Erythroblast (primary cell): ENCODE data around the gene ANAPC2.

Experiments used
- DNase-seq, 2 experiments: peaks; one replicate each; lab custom pipeline; 2025; lab: John Stamatoyannopoulos, UW
- GATA1 ChIP-seq: IDR thresholded peaks from 2 replicates; pipeline ENCODE4 v1.6.1; 2011; ENCODE audit warnings: low read depth, mild to moderate bottlenecking, control low read depth, low read length, moderate library complexity
- POLR2A ChIP-seq: IDR thresholded peaks from 2 replicates; pipeline ENCODE4 v1.6.1; 2011; ENCODE audit warnings: mild to moderate bottlenecking, low read length

ANAPC2 gene

DNA sequence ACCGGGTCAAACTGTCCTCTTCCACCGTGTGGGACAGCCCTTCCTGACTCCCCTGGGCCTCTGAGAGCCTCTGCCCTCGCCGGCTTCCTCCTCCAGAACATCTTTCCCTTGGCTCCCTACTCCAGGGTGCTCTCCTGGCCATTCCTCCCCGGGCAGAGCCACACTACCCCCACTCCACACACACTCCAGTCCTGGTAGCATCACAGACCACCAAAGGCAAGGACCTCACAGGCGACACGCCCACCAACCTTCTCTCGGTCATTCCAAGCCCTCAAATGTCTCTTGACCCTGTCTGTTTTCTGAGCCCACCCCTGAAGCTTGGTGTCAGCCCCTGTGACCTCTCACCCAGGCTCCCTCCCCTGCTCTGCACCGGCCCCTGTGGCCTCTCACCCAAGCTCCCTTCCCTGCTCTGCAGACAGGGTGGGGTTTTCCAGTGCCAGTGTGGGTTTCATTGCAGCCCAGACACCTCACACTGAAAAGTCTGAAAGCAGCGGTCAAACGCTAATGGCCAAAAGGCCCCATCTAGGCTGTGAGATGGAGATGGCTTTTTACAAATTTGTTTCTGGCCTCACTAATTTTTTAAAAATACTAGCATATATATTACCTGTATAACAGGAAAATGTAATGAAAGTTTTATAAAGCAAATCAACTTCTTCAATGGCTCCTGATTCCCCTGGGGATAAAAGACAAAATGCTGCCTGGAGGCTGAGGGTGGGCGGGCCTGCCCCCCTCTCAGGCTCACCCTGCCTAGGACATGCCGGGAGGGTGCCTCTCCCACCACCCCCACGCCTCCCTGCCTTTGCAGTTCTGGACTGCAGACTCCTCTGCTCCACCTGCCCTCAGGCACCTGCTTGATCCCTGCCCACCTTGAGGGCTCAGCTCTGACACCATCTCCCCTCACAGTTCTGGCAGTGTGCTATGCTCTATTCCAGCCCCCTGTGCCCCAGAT lies 29.0 kb downstream of the ANAPC2 start:
- DNase-seq, result no peak
- TF ChIP-seq GATA1 (no peak), POLR2A (no peak)

GRCh38 chr9:137158625-137159024 lies 29.7 kb downstream of the ANAPC2 start:
- no peak for DNase-seq
- TF ChIP-seq GATA1 (no peak), POLR2A (no peak)

DNA sequence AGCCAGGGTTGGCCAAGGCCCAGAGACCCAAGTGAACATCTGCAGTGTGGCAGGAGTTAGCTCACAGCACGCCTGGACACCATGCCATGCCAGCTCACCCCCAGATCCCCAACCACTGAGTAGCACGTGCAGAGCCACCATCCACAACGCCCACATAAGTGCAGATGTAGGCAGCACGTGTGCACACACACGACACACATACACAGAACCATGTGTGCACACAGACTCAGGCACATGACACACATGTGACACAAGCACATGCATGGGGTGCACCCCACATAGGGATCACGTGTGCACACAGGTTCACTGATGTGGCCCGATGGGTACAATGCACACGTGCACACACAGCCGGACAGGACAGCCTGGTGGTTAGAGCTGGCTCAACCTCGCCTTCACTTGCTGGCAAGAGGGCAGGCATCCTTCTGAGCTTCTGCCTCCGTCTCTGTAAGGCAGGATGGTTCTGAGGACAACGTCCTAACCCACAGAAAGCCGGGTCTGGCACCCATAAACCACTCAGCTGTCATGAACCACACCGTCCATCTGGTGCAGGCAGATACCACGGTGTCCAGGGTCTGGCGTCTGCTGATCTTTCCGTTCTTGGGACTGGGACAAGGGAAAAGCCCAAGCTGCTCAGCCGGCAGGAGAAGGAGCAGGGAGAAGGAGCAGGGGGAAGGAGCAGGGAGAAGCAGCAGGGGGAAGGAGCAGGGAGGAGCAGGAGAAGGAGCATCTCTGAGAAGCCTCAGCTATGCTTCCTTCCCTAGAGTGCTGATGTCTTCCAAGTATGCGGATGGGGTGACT lies 30.5 kb downstream of the ANAPC2 start:
- TF ChIP-seq GATA1, result no peak
- no peak for TF ChIP-seq POLR2A
- peak; percentile 47 to 49 for DNase-seq

DNA sequence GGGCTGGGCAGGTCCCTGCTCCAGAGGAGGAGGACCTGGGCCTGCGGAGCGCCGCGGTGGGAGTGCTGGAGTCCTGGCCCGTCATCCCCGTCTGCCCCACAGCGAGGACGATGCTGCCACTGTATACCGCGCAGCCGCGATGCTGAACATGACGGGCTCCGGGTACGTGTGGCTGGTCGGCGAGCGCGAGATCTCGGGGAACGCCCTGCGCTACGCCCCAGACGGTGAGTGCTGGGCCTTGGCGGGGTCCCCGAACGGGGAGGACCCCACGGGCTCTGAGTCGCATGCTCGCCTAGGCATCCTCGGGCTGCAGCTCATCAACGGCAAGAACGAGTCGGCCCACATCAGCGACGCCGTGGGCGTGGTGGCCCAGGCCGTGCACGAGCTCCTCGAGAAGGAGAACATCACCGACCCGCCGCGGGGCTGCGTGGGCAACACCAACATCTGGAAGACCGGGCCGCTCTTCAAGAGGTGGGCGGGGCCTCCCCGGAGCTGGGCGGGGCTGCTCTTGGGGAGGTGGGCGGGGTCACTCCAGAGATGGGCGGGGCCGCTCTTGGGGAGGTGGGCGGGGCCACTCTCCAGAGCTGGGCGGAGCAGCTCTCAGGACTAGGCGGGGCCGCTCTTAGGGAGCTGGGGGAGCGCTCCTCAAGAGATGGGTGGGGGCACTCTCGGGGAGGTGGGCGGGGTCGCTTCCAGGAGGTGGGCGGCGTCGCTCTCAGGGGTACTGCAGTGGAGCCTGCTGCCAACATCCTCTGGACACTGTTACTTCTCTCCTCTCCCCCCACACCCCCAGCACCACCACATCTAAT lies 31.6 kb downstream of the ANAPC2 start:
- peak; percentile 84 to 93 for DNase-seq
- TF ChIP-seq GATA1, result no peak
- TF ChIP-seq POLR2A, result no peak

DNA sequence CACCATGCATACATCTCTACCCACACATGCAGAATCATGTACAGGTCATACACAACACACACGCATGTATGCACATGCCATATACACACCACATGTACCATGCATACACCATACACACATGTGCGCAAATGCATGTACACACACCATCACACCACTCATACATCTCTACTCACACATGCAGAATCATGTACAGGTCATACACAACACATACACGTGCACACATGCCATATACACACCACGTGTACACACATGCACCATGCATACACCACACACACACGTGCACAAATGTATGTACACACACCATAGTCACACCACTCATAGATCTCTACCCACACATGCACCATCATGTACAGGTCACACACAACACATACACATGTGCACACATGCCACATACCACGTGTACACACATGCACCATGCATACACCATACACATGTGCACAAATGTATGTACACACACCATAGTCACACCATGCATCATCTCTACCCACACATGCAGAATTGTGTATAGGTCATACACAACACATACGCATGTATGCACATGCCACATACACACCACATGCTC lies 35.4 kb downstream of the ANAPC2 start:
- TF ChIP-seq POLR2A, result no peak
- TF ChIP-seq GATA1, result no peak
- no peak for DNase-seq

GRCh38 chr9:137150617-137151457 lies 37.5 kb downstream of the ANAPC2 start:
- TF ChIP-seq GATA1 (no peak), POLR2A (no peak)
- peak; percentile 67 to 69 for DNase-seq

GRCh38 chr9:137149942-137150616 lies 38.3 kb downstream of the ANAPC2 start:
- TF ChIP-seq POLR2A (no peak), GATA1 (no peak)
- DNase-seq, result peak in 1 of 2 experiments; percentile 54

- no peak for DNase-seq
- TF ChIP-seq POLR2A, result no peak
- no peak for TF ChIP-seq GATA1
Measured at GRCh38 chr9:137149363-137149762, 39.0 kb downstream of the ANAPC2 start.

DNA sequence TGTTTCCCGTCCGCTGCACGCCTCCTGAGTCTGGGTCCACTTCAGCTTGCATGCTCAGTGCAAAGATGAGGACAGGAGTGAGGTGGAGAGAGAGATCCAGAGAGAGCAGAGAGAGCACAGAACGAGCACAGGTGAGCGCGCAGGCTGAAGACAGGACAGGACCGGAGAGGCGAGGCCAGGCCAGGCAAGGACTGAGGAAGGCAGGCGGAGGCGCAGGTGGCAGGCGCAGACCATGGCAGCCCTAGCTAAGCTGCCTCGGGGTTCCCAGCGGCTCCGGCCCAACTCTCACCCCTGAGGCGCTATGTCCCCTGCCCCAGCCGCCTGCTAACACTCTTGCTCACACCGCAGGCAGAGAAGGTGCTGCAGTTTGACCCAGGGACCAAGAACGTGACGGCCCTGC lies 39.7 kb downstream of the ANAPC2 start:
- no peak for DNase-seq
- TF ChIP-seq GATA1 (no peak), POLR2A (no peak)

GRCh38 chr9:137148242-137148641 lies 40.1 kb downstream of the ANAPC2 start:
- TF ChIP-seq GATA1 (no peak), POLR2A (no peak)
- DNase-seq, result no peak

GRCh38 chr9:137147793-137148160 lies 40.6 kb downstream of the ANAPC2 start:
- TF ChIP-seq POLR2A (no peak), GATA1 (no peak)
- DNase-seq, result no peak
